Left renal cortex interstitium (tissue), 4 donors: ENCODE results near the gene NRL. TPM values are rescaled to one million over a fixed set of nuclear protein-coding genes. Genes with fewer than 3 reads are reported as not detected.

ENCODE experiments used
- DNase-seq, 4 donors: peaks; one replicate each; pipeline ENCODE4 v3.0.0-alpha.2; 2013; ENCODE audit warnings: low read depth in 4 of 4, low spot score in 2 of 4, missing footprints in 1 of 4
- polyA plus RNA-seq, 4 donors: library from polyadenylated mRNA; unstranded; fragments of 120-200 nt; gene quantifications; one replicate each; pipeline ENCODE4 v1.2.1, GENCODE V29; 2013; ENCODE audit not compliant: insufficient read length in 4 of 4

NRL gene
- polyA plus RNA-seq, 4 donors, result 2.2 to 5.2 (median 3.0) TPM

- no peak for DNase-seq
Measured at GRCh38 chr14:24084440-24084839, 30.3 kb downstream of the NRL start.

DNA sequence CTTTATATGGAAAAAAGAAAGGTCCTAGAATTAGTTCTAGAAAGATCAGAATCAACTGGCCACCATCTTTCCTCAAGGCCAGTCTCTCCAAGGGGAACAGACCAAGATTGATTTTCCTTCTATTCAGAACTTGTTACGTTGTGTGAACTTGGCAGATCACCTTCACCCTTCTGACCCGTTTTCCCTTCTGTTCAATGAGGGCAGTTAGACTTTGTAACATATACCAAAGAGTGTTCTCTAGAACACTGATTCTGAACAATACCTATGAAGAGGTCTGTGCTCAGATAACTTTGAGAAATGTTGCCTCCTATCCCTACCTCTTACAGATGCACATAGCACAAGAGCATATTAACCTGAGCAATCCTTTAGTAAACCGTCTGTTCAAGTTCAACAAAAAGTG lies 31.3 kb downstream of the NRL start:
- DNase-seq, result no peak

DNA sequence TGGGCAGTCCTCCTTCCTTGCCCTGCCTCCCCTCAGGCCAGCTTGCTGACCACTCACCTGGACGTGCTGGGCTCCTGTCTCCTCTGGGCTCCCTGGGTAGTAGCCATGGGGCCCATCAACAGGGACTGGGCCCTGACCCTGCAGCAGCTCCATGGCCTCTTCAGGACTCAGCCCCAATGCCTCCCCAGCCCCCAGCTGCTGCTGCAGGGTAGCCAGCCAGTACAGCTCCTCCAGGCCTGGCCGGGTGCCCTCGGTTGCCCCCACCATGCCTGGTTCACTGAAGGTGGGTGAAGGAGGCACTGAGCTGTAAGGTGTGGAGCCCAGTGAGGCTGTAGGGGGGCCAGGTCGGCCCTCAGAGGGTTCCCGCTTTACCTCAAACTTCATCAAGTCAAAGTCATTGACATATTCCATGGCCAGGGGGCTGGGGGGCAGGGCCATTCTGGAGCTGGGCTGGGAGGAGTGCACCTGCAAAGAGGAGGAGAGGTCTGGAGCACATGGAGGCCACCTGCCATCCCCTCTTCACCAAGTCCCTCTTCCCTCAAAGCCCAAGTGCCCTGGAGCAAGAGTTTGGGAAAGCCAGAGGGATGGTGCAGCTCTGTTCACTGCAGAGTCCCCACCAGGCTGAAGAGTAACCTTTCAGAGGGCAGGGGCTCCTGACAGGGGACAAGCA lies 32.2 kb downstream of the NRL start:
- DNase-seq, result no peak

DNA sequence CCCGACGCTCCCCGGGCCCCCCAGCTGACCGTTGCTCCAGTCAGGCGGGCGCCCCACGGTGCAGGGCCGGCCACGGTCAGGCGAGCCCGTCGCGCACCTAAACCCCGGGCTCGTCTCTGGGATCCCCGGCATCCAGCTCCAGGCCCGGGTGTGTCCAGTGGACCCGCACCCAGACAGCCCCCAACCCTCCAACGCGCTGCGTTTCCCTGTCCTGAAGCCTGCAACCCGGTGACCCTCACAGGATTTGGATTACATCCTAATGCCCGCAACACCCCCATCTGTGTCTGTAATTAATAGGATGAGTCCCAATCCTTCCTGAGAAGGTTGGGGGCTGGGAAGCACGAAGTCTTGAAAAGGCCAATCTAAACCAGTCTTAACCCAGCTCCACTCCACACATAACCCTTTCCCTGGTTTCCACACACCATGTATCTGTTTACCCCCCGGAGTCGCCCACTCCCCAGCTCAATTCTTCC lies 33.0 kb downstream of the NRL start:
- DNase-seq, result no peak

GRCh38 chr14:24080888-24081738 lies 33.6 kb downstream of the NRL start:
- DNase-seq, result no peak

DNA sequence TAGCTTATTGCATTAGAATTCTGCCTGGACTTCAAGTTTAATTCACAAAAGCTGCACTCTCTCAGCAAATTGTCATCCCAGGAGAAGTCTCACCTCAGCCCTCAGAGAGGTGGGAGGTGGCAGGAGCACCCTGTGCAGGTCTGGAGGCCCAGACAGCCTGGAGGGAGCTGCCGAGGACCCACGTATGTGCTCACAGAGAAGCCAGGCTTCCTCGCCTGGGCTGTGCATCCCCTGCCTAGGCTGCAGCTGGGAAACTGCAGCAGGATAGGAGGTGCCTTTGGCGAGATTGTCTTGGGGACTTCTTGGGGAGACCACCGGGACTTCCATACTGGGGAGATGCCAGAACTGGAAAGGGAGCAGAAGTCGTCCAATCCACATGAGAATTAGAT lies 34.6 kb downstream of the NRL start:
- no peak for DNase-seq

DNA sequence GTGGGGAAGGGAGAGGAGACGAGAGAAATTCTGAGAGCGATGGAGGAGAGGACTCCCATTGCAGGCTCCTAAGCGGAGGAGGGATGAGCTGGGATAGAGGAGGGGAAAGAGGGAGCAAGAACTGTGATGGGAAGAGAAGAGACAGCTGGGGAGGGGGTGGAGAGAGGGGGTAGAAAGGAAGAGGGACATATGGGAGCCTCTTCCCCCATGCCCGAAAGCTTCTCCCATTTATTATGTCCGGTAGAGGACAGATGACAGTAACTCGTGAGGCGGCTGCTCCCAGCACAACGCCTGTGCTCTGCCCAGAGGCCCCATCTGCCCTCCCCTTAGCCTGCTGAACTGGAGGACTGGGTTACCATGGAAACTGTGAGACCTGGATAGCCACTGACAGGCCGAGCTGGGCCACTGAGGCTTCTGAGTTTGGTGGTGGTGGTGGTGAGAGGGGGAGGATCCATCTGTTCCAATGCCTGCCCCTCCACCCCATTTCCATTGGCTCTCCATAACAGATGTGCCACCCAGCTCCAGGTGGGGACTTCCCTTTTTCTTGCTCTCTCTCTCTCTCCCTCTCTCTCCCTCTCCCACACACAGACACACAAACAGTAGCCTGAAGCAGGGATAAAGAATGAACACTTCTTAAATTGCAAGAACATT lies 35.1 kb downstream of the NRL start:
- no peak for DNase-seq

DNA sequence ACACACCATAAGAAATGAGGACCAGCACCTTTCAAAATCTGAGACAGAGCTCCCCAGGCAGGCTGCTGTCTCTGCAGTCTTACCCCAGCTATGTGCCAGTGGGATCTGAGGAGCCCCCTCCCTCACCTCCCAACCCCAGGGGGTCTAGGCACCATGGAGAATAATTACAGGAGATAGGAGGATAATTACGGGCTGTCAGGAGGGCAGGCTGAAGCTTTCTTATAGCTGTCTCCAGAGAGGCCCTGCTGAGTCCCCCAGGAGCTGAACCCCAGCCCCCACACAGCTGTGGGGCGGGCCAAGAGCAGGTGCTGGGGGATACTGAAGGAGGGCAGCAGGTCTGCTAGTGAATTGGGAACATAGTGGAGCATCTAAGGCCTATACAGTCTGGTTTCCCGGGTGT lies 36.6 kb downstream of the NRL start:
- no peak for DNase-seq

DNA sequence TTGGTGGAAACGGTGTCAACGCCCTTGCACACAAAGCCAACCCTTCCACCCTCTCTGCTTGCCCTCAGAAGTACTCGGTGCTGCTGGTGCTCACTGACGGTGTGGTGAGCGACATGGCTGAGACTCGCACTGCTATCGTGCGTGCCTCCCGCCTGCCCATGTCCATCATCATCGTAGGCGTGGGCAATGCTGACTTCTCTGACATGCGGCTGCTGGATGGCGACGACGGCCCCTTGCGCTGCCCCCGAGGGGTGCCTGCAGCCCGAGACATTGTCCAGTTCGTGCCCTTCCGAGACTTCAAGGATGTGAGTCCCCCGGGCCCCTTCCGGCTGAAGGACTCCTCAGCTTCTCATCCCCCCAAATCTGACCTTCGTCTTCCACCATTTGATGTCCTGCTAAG lies 37.7 kb downstream of the NRL start:
- no peak for DNase-seq

GRCh38 chr14:24076302-24076601 lies 38.5 kb downstream of the NRL start:
- no peak for DNase-seq

- DNase-seq, result no peak
Measured at GRCh38 chr14:24075485-24076301, 39.1 kb downstream of the NRL start.

DNA sequence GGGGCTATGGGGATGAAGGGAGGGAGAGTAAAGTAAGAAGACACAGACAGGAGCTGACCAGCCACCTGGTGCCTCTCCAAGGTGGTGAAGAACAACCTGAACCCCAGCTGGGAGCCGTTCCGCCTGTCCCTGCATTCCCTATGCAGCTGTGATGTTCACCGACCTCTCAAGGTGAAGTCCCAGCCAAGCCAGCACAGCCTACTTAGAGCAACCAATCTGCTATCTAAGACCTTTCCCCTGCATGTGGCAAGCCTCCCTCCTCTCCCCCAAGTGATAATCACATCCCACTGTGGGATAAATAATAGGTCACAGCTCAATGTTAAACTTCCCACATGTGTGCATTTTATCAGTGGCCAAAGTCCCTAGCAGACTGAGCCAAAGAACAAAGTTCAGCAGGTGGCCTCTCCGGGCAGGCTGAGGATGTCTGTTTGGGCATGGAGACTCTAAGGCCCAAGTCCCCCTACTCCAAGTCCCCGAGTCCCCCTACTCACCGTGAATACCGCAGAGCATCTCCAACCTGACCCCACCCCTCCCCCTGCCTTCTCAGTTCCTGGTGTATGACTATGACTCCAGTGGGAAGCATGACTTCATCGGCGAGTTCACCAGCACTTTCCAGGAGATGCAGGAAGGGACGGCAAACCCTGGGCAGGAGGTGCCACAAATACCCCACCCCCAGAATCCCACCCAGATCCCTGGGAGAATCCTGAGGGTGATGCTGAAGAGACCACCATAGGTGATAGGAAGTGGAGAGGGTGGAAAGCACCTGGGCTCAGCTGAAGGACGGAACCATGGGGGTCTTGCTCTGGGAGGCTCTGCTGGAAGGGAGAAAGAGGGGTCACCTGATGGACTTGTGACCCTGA lies 39.9 kb downstream of the NRL start:
- DNase-seq, result no peak

GRCh38 chr14:24072881-24073877 lies 41.6 kb downstream of the NRL start:
- DNase-seq, result no peak

GRCh38 chr14:24072436-24072835 lies 42.3 kb downstream of the NRL start:
- DNase-seq, result no peak

GRCh38 chr14:24071836-24072430 lies 42.8 kb downstream of the NRL start:
- DNase-seq, result no peak

DNA sequence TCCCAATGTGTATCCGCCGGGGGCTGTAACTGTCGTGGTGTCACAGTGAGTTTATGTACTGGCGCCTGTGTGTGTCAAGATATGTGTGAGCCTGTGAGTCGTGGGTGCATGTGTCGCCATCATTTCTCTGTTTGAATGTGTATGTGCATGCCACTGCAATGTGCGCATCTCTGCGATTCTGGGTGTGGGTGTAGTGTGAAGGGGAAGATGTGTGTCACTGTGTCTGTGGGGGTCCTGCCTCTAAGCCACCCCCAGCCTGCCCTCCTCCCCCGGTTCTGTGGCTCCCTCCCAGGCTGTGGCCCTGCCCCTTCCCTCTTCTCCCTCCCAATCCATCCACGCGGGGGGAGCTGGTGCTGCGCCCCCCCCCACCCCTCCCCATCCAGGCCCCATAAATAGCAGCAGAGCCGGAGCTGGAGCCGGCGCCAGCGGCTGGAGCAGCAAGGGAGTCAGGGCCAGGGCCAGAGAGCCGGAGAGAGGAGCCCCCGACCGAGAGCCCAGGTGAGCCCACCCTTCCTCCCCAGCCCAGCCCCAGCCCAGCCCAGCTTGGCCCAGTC lies 43.5 kb downstream of the NRL start, which contains the start of gene CPNE6:
Gene CPNE6, plus strand, starts transcription at position 419 of the 554 bp plus-strand sequence. CDS start 1,375 bp downstream, outside the sequence.
- DNase-seq, result no peak

- no peak for DNase-seq
Measured at GRCh38 chr14:24070285-24071143, 44.2 kb downstream of the NRL start.
